ENCODE results near the gene GUCY2D.

GUCY2D gene

DNA sequence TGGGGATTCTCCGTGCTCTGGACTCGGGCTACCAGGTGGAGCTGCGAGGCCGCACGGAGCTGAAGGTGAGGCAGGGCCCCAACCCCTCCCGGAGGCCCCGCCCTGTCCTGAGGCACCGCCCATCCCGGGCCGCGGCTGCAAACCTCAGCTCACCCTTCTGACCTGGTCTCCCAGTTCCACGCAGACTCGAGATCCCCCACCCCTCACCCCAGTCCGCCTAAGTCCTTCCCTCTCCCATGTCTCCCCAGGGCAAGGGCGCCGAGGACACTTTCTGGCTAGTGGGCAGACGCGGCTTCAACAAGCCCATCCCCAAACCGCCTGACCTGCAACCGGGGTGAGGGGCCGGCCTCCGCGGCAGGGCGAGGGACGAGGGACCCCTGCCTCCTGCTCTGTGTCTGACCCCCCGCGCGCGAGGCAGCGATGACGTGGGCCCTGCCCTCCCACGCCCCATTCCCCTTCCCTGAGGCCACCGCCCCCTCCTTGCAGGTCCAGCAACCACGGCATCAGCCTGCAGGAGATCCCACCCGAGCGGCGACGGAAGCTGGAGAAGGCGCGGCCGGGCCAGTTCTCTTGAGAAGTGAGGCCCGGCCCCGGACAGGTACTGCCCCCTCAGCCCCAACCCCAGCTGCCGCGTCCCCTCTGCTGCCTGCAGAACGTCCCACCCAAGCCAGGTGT, 13.7 kb downstream of the GUCY2D start:
- peak overlapping the region in 2 of 5 donors; percentile 40 to 66 for H3K9ac ChIP-seq (ENCODE audit: low read length in 5 of 5)
- H3K36me3 ChIP-seq (ENCODE audit: control insufficient read depth in 5 of 5, insufficient read depth in 5 of 5, low read length in 5 of 5) = no peaks in the 10 kb centered on the region
- H3K27ac ChIP-seq (ENCODE audit: low read depth, low read length) = no peak overlapping the region
- H3K27me3 ChIP-seq (ENCODE audit: control insufficient read depth in 5 of 5, insufficient read depth in 4 of 5, low read length in 5 of 5) = peaks cover 0 to 31% (median 21%) of the 10 kb centered on the region in 5 donors
- H3K4me3 ChIP-seq (ENCODE audit: low read depth in 1 of 5, low read length in 5 of 5) = peak overlapping the region; percentile 44 to 61 (median 54)
- H3K9me3 ChIP-seq (ENCODE audit: control insufficient read depth in 5 of 5, low read length in 5 of 5) = no peaks in the 10 kb centered on the region
- H3K4me1 ChIP-seq (ENCODE audit: control insufficient read depth in 5 of 5, insufficient read depth in 5 of 5, low read length in 5 of 5) = peaks cover 0 to 19% (median 17%) of the 10 kb centered on the region in 5 donors

GRCh38 chr17:8016632-8017424, 14.4 kb downstream of the GUCY2D start:
- Histone ChIP-seq H3K9ac (ENCODE audit: low read length in 5 of 5) (peak overlapping the region in 2 of 5 donors; percentile 40 to 66), H3K4me3 (ENCODE audit: low read depth in 1 of 5, low read length in 5 of 5) (peak overlapping the region; percentile 44 to 61 (median 54)), H3K9me3 (ENCODE audit: control insufficient read depth in 5 of 5, low read length in 5 of 5) (no peaks in the 10 kb centered on the region), H3K27me3 (ENCODE audit: control insufficient read depth in 5 of 5, insufficient read depth in 4 of 5, low read length in 5 of 5) (peaks cover 0 to 31% (median 21%) of the 10 kb centered on the region in 5 donors), H3K36me3 (ENCODE audit: control insufficient read depth in 5 of 5, insufficient read depth in 5 of 5, low read length in 5 of 5) (no peaks in the 10 kb centered on the region), H3K4me1 (ENCODE audit: control insufficient read depth in 5 of 5, insufficient read depth in 5 of 5, low read length in 5 of 5) (peaks cover 0 to 19% (median 17%) of the 10 kb centered on the region in 5 donors), H3K27ac (ENCODE audit: low read depth, low read length) (no peak overlapping the region)

DNA sequence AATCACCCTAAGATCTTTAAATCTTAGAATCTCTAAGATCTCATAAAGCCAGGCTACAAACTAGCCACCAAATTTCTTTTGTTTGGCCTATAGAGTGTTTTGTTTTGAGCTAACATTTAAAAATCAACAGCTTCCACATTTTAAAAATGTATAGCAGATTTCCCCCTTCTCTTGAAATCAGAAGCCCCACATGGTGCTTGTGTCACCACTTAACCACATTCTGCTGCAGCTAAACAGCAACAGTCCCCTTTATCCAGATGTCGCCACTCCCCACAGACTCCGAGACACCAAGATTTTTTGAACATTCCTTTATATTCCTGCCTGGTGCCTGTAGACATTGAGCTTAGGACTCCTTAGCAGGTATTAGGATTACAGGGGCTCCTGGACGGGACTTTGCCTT, 16.0 kb downstream of the GUCY2D start:
- Histone ChIP-seq H3K4me3 (ENCODE audit: low read depth in 1 of 5, low read length in 5 of 5) (no peak overlapping the region), H3K27me3 (ENCODE audit: control insufficient read depth in 5 of 5, insufficient read depth in 4 of 5, low read length in 5 of 5) (peaks cover 0 to 24% (median 16%) of the 10 kb centered on the region in 5 donors), H3K9ac (ENCODE audit: low read length in 5 of 5) (no peak overlapping the region), H3K9me3 (ENCODE audit: control insufficient read depth in 5 of 5, low read length in 5 of 5) (no peaks in the 10 kb centered on the region), H3K4me1 (ENCODE audit: control insufficient read depth in 5 of 5, insufficient read depth in 5 of 5, low read length in 5 of 5) (peaks cover 0 to 21% (median 18%) of the 10 kb centered on the region in 5 donors), H3K36me3 (ENCODE audit: control insufficient read depth in 5 of 5, insufficient read depth in 5 of 5, low read length in 5 of 5) (no peaks in the 10 kb centered on the region), H3K27ac (ENCODE audit: low read depth, low read length) (no peak overlapping the region)

- Histone ChIP-seq H3K27me3 (ENCODE audit: control insufficient read depth in 5 of 5, insufficient read depth in 4 of 5, low read length in 5 of 5) (peaks cover 0 to 24% (median 16%) of the 10 kb centered on the region in 5 donors), H3K36me3 (ENCODE audit: control insufficient read depth in 5 of 5, insufficient read depth in 5 of 5, low read length in 5 of 5) (no peaks in the 10 kb centered on the region), H3K9me3 (ENCODE audit: control insufficient read depth in 5 of 5, low read length in 5 of 5) (no peaks in the 10 kb centered on the region), H3K4me3 (ENCODE audit: low read depth in 1 of 5, low read length in 5 of 5) (no peak overlapping the region), H3K27ac (ENCODE audit: low read depth, low read length) (no peak overlapping the region), H3K9ac (ENCODE audit: low read length in 5 of 5) (no peak overlapping the region), H3K4me1 (ENCODE audit: control insufficient read depth in 5 of 5, insufficient read depth in 5 of 5, low read length in 5 of 5) (peaks cover 0 to 21% (median 19%) of the 10 kb centered on the region in 5 donors)
Observed at GRCh38 chr17:8019166-8019565, 16.8 kb downstream of the GUCY2D start.

- no peak overlapping the region for H3K4me3 ChIP-seq (ENCODE audit: low read depth in 1 of 5, low read length in 5 of 5)
- no peaks in the 10 kb centered on the region for H3K36me3 ChIP-seq (ENCODE audit: control insufficient read depth in 5 of 5, insufficient read depth in 5 of 5, low read length in 5 of 5)
- peaks cover 0 to 20% (median 12%) of the 10 kb centered on the region in 5 donors for H3K27me3 ChIP-seq (ENCODE audit: control insufficient read depth in 5 of 5, insufficient read depth in 4 of 5, low read length in 5 of 5)
- no peak overlapping the region for H3K27ac ChIP-seq (ENCODE audit: low read depth, low read length)
- no peak overlapping the region for H3K9ac ChIP-seq (ENCODE audit: low read length in 5 of 5)
- H3K4me1 ChIP-seq (ENCODE audit: control insufficient read depth in 5 of 5, insufficient read depth in 5 of 5, low read length in 5 of 5) = peaks cover 0 to 21% (median 19%) of the 10 kb centered on the region in 5 donors
- no peaks in the 10 kb centered on the region for H3K9me3 ChIP-seq (ENCODE audit: control insufficient read depth in 5 of 5, low read length in 5 of 5)
Observed at GRCh38 chr17:8019665-8020650, 17.5 kb downstream of the GUCY2D start.

DNA sequence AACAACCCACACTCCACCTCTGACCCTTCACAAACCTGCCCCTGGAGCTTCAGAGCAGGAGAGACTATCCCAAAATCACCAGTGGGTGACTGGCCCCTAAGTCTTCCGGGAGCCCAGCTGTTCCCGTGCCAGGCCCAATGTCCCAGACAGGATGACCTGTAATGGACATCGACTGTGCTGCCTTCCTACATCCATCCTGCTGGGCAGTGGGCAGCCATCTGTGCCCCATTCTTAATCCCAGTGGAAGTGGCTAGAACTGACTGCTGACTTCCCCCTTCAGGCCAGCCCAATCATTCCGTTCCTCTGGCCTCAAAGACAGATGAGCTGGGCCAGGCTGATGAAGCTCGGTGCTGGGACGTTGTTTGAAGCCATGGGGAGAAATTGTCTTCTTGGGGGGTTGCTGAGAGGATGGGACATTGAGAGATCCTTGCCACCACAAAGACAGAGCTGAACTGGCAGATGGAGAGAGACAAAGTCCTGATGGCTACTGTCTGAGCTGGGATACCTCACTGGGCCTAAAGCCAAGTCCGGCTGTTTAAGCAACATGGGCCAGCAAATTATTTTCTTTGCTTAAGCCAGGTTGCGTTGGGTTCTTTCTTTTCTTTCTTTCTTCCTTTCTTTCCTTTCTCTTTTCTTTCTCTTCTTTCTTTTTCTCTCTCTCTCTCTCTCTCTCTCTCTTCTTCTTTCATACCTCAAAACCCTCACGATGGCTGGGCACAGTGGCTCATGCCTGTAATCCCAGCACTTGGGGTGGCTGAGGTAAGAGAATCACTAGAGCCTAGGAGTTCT, 18.6 kb downstream of the GUCY2D start:
- Histone ChIP-seq H3K9me3 (ENCODE audit: control insufficient read depth in 5 of 5, low read length in 5 of 5) (no peaks in the 10 kb centered on the region), H3K27ac (ENCODE audit: low read depth, low read length) (no peak overlapping the region), H3K27me3 (ENCODE audit: control insufficient read depth in 5 of 5, insufficient read depth in 4 of 5, low read length in 5 of 5) (peaks cover 0 to 12% (median 2%) of the 10 kb centered on the region in 5 donors), H3K36me3 (ENCODE audit: control insufficient read depth in 5 of 5, insufficient read depth in 5 of 5, low read length in 5 of 5) (no peaks in the 10 kb centered on the region), H3K4me1 (ENCODE audit: control insufficient read depth in 5 of 5, insufficient read depth in 5 of 5, low read length in 5 of 5) (peaks cover 0 to 17% (median 14%) of the 10 kb centered on the region in 5 donors), H3K4me3 (ENCODE audit: low read depth in 1 of 5, low read length in 5 of 5) (no peak overlapping the region), H3K9ac (ENCODE audit: low read length in 5 of 5) (no peak overlapping the region)

- Histone ChIP-seq H3K9me3 (ENCODE audit: control insufficient read depth in 5 of 5, low read length in 5 of 5) (no peaks in the 10 kb centered on the region), H3K27ac (ENCODE audit: low read depth, low read length) (no peak overlapping the region), H3K27me3 (ENCODE audit: control insufficient read depth in 5 of 5, insufficient read depth in 4 of 5, low read length in 5 of 5) (peaks cover 0 to 7% (median 0%) of the 10 kb centered on the region in 5 donors), H3K9ac (ENCODE audit: low read length in 5 of 5) (no peak overlapping the region), H3K4me1 (ENCODE audit: control insufficient read depth in 5 of 5, insufficient read depth in 5 of 5, low read length in 5 of 5) (peaks cover 0 to 9% (median 6%) of the 10 kb centered on the region in 5 donors), H3K4me3 (ENCODE audit: low read depth in 1 of 5, low read length in 5 of 5) (no peak overlapping the region), H3K36me3 (ENCODE audit: control insufficient read depth in 5 of 5, insufficient read depth in 5 of 5, low read length in 5 of 5) (no peaks in the 10 kb centered on the region)
Observed at GRCh38 chr17:8021565-8022359, 19.3 kb downstream of the GUCY2D start.

- peaks cover 0 to 4% (median 0%) of the 10 kb centered on the region in 5 donors for H3K4me1 ChIP-seq (ENCODE audit: control insufficient read depth in 5 of 5, insufficient read depth in 5 of 5, low read length in 5 of 5)
- peaks cover 0 to 5% (median 3%) of the 10 kb centered on the region in 5 donors for H3K27me3 ChIP-seq (ENCODE audit: control insufficient read depth in 5 of 5, insufficient read depth in 4 of 5, low read length in 5 of 5)
- no peak overlapping the region for H3K9ac ChIP-seq (ENCODE audit: low read length in 5 of 5)
- no peaks in the 10 kb centered on the region for H3K36me3 ChIP-seq (ENCODE audit: control insufficient read depth in 5 of 5, insufficient read depth in 5 of 5, low read length in 5 of 5)
- no peaks in the 10 kb centered on the region for H3K9me3 ChIP-seq (ENCODE audit: control insufficient read depth in 5 of 5, low read length in 5 of 5)
- H3K27ac ChIP-seq (ENCODE audit: low read depth, low read length) = no peak overlapping the region
- no peak overlapping the region for H3K4me3 ChIP-seq (ENCODE audit: low read depth in 1 of 5, low read length in 5 of 5)
Observed at GRCh38 chr17:8022360-8023003, 20.1 kb downstream of the GUCY2D start.
